Smooth muscle cell (in vitro differentiated cells): ENCODE results near the gene AIFM1. TPM values are rescaled to one million over a fixed set of nuclear protein-coding genes. Genes with fewer than 3 reads are reported as not detected.

Experiments used
- DNase-seq: peaks from one replicate; lab custom pipeline; 2025; ENCODE audit not compliant: unreplicated experiment; lab: John Stamatoyannopoulos, UW
- H2AFZ ChIP-seq: fragments of 200-600 bp; sonication (generic); 2 replicates; pipeline ENCODE4 v1.6.0; 2016; ENCODE audit warnings: antibody characterized with exemption, low read depth, mild to moderate bottlenecking
- H3F3A ChIP-seq: fragments of 200-600 bp; sonication (generic); 2 replicates; pipeline ENCODE4 v1.6.0; 2017; ENCODE audit warnings: antibody characterized with exemption, low read depth
- H3K27ac ChIP-seq: fragments of 200-600 bp; sonication (generic); 2 replicates; pipeline ENCODE4 v1.5.1; 2016; ENCODE audit warnings: low read depth, mild to moderate bottlenecking
- H3K27me3 ChIP-seq: fragments of 200-600 bp; sonication (generic); 2 replicates; pipeline ENCODE4 v1.6.1; 2016; ENCODE audit warnings: low read depth, mild to moderate bottlenecking
- H3K36me3 ChIP-seq: fragments of 200-600 bp; sonication (generic); 2 replicates; pipeline ENCODE4 v1.5.1; 2016; ENCODE audit warnings: low read depth
- H3K4me1 ChIP-seq: fragments of 200-600 bp; sonication (generic); 2 replicates; pipeline ENCODE4 v1.5.1; 2016; ENCODE audit warnings: low read depth
- H3K4me2 ChIP-seq: fragments of 200-600 bp; sonication (generic); 2 replicates; pipeline ENCODE4 v1.6.0; 2016; ENCODE audit warnings: mild to moderate bottlenecking
- H3K4me3 ChIP-seq: fragments of 200-600 bp; sonication (generic); 2 replicates; pipeline ENCODE4 v1.5.1; 2016; ENCODE audit warnings: mild to moderate bottlenecking
- H3K79me2 ChIP-seq: fragments of 200-600 bp; sonication (generic); 2 replicates; pipeline ENCODE4 v1.6.0; 2016; ENCODE audit warnings: low read depth, mild to moderate bottlenecking
- H3K9ac ChIP-seq: fragments of 200-600 bp; sonication (generic); 2 replicates; pipeline ENCODE4 v1.6.0; 2016; ENCODE audit warnings: low read depth
- H3K9me3 ChIP-seq: fragments of 200-600 bp; sonication (generic); replicated peaks from 2 replicates; pipeline ENCODE4 v1.5.1; 2016; ENCODE audit warnings: low read depth
- H4K20me1 ChIP-seq: fragments of 200-600 bp; sonication (generic); 2 replicates; pipeline ENCODE4 v1.6.0; 2016; ENCODE audit warnings: low read depth
- WGBS: methylation state at CpG from one replicate; pipeline ENCODE4 v1.1.7; 2016; ENCODE audit warnings: low lambda C conversion rate; 5-methylcytosine and 5-hydroxymethylcytosine counted together
- polyA plus RNA-seq: library from polyadenylated mRNA; unstranded; fragments of >200 nt; fragmentation: Nextera tagmentation; extraction: Ambion mirVana; gene quantifications from 2 replicates; pipeline ENCODE4 v1.2.1, GENCODE V29; 2016
- total RNA-seq: library from RNA; depleted of rRNA; stranded (reverse); fragments of >200 nt; gene quantifications from 2 replicates; pipeline ENCODE4 v1.2.3, GENCODE V29; 2014
- TF ChIP-seq, protein P1 (sequence below): fragments of 200-600 bp; sonication (generic); IDR thresholded peaks from 2 replicates; pipeline ENCODE4 v1.5.1; 2017; ENCODE audit warnings: borderline replicate concordance, mild to moderate bottlenecking, antibody characterized with exemption; ENCODE audit not compliant: insufficient read depth, poor library complexity, severe bottlenecking

Gene AIFM1
- total and polyA plus RNA-seq, 2 experiments from 2014 or later: 35.8 to 39.0 TPM

GRCh38 chrX:130136961-130137360, 28.7 kb downstream of the AIFM1 start:
- Histone ChIP-seq H3K9me3 (no peaks in the 10 kb centered on the region), H3F3A (no peaks in the 10 kb centered on the region), H2AFZ (no peak overlapping the region), H4K20me1 (no peaks in the 10 kb centered on the region), H3K4me2 (no peak overlapping the region), H3K79me2 (no peaks in the 10 kb centered on the region), H3K4me3 (no peak overlapping the region), H3K27ac (no peak overlapping the region), H3K9ac (no peak overlapping the region), H3K4me1 (no peaks in the 10 kb centered on the region), H3K27me3 (no peaks in the 10 kb centered on the region), H3K36me3 (no peaks in the 10 kb centered on the region)
- WGBS: 83% methylated on average over 8 of the region's 8 CpGs
- no peak for DNase-seq
- TF ChIP-seq, protein P1, sequence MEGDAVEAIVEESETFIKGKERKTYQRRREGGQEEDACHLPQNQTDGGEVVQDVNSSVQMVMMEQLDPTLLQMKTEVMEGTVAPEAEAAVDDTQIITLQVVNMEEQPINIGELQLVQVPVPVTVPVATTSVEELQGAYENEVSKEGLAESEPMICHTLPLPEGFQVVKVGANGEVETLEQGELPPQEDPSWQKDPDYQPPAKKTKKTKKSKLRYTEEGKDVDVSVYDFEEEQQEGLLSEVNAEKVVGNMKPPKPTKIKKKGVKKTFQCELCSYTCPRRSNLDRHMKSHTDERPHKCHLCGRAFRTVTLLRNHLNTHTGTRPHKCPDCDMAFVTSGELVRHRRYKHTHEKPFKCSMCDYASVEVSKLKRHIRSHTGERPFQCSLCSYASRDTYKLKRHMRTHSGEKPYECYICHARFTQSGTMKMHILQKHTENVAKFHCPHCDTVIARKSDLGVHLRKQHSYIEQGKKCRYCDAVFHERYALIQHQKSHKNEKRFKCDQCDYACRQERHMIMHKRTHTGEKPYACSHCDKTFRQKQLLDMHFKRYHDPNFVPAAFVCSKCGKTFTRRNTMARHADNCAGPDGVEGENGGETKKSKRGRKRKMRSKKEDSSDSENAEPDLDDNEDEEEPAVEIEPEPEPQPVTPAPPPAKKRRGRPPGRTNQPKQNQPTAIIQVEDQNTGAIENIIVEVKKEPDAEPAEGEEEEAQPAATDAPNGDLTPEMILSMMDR: no peak

- Histone ChIP-seq H4K20me1 (no peaks in the 10 kb centered on the region), H2AFZ (no peak overlapping the region), H3K4me2 (no peak overlapping the region), H3K27ac (no peak overlapping the region), H3K9me3 (no peaks in the 10 kb centered on the region), H3K36me3 (no peaks in the 10 kb centered on the region), H3K4me3 (no peak overlapping the region), H3K9ac (no peak overlapping the region), H3K79me2 (no peaks in the 10 kb centered on the region), H3F3A (no peaks in the 10 kb centered on the region), H3K27me3 (no peaks in the 10 kb centered on the region), H3K4me1 (no peaks in the 10 kb centered on the region)
- TF ChIP-seq, protein P1: no peak
- DNase-seq: no peak
- 83% methylated on average over 5 of the region's 5 CpGs for WGBS
These were observed 29.1 kb downstream of the AIFM1 start for GRCh38 chrX:130136496-130136895.

GRCh38 chrX:130130990-130131389, 34.7 kb downstream of the AIFM1 start:
- H3K9me3 ChIP-seq: no peaks in the 10 kb centered on the region
- TF ChIP-seq, protein P1: no peak
- no peaks in the 10 kb centered on the region for H3K36me3 ChIP-seq
- 81% methylated on average over 5 of the region's 5 CpGs for WGBS
- no peak overlapping the region for H3K9ac ChIP-seq
- no peaks in the 10 kb centered on the region for H3K4me1 ChIP-seq
- H2AFZ ChIP-seq: no peak overlapping the region
- no peak overlapping the region for H3K4me2 ChIP-seq
- no peaks in the 10 kb centered on the region for H3K79me2 ChIP-seq
- H3K4me3 ChIP-seq: no peak overlapping the region
- no peak for DNase-seq
- H4K20me1 ChIP-seq: no peaks in the 10 kb centered on the region
- H3K27ac ChIP-seq: no peak overlapping the region
- H3K27me3 ChIP-seq: no peaks in the 10 kb centered on the region
- no peaks in the 10 kb centered on the region for H3F3A ChIP-seq

DNA sequence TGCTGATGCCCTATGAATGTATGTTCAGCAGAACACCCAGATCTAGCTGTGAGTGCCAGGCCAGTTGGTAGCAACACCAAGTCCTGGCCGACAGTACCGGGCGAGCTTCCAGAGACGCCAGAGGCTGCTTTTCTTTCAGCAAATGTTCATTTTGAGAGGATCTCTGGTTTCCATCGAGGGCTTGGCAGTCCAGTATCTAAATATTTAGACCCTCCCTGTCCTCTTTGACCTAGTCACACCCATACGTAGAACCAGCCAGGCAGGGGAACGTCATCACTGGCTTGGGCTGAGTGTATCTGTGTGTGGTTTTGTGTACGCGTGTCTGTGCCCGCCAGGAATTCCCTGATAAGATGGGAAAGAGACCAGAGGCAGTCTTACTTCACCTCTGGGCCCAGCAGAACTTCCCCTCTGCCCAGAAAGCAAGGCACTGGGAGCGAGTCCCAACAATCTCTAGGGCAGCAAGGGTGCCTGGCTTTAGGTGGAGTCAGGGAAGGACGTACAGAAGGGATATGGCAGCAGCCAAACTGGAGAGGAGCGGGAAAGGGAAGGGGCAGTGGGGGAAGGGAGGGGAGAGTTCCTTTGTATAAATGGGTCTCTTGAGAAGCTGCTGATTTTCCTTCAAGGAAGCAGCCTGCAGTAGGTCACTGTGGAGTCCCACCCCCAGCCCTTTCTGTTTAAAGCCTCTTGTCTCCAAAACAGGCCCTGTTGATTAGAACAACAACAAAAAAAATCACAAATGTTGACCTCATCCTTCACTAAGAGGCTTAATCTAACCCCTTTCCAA, 40.4 kb downstream of the AIFM1 start:
- Histone ChIP-seq H4K20me1 (no peaks in the 10 kb centered on the region), H2AFZ (no peak overlapping the region), H3K4me3 (no peak overlapping the region), H3K9me3 (no peaks in the 10 kb centered on the region), H3K36me3 (no peaks in the 10 kb centered on the region), H3K4me2 (no peak overlapping the region), H3K4me1 (no peaks in the 10 kb centered on the region), H3K27ac (peak overlapping the region; percentile 49), H3K79me2 (no peaks in the 10 kb centered on the region), H3K27me3 (no peaks in the 10 kb centered on the region), H3F3A (no peaks in the 10 kb centered on the region), H3K9ac (no peak overlapping the region)
- WGBS: 59% methylated on average over 13 of the region's 13 CpGs
- TF ChIP-seq, protein P1: no peak
- DNase-seq: no peak
